Measurements from ENCODE around the gene OR6Q1. TPM values are rescaled to one million over a fixed set of nuclear protein-coding genes. Genes with fewer than 3 reads are reported as not detected.

OR6Q1 gene
- total and polyA plus RNA-seq, 2 experiments from 2014 or later: not detected

DNA sequence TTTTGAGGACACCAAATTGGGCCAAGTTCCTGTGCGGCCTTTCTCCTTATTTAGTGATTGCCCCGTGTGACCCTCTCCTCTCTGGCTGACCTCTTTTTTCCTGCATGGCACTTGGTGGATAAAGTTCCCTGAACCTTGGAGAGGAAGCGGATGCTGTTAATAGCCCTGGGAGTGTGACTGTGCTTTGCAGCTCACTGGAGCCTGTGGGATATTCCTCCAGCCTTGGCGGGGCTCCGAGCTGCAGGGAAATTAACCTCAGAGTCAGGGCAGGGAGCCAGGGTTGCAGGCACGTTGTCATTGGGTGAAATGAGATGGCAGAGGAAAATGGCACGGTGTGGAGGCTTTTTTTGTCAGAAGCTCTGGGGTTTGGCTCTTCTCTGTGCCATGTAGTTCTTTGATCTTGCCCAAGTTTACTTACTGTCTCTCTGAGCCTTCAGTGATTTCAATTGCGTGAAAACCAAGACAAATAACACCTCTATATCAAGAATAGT is 6.1 kb upstream of the OR6Q1 start:
- no peaks in the 10 kb centered on the region for H3K36me3 ChIP-seq (ENCODE audit: insufficient read depth)
- TF ChIP-seq NANOG (IDR thresholded peaks at IDR 0.05; ENCODE audit: borderline replicate concordance): no peak
- no peak for TF ChIP-seq JUNB (IDR thresholded peaks at IDR 0.05; ENCODE audit: unreplicated experiment)
- TF ChIP-seq, protein P1, sequence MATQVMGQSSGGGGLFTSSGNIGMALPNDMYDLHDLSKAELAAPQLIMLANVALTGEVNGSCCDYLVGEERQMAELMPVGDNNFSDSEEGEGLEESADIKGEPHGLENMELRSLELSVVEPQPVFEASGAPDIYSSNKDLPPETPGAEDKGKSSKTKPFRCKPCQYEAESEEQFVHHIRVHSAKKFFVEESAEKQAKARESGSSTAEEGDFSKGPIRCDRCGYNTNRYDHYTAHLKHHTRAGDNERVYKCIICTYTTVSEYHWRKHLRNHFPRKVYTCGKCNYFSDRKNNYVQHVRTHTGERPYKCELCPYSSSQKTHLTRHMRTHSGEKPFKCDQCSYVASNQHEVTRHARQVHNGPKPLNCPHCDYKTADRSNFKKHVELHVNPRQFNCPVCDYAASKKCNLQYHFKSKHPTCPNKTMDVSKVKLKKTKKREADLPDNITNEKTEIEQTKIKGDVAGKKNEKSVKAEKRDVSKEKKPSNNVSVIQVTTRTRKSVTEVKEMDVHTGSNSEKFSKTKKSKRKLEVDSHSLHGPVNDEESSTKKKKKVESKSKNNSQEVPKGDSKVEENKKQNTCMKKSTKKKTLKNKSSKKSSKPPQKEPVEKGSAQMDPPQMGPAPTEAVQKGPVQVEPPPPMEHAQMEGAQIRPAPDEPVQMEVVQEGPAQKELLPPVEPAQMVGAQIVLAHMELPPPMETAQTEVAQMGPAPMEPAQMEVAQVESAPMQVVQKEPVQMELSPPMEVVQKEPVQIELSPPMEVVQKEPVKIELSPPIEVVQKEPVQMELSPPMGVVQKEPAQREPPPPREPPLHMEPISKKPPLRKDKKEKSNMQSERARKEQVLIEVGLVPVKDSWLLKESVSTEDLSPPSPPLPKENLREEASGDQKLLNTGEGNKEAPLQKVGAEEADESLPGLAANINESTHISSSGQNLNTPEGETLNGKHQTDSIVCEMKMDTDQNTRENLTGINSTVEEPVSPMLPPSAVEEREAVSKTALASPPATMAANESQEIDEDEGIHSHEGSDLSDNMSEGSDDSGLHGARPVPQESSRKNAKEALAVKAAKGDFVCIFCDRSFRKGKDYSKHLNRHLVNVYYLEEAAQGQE (IDR thresholded peaks at IDR 0.05; ENCODE audit: unreplicated experiment): no peak
- no peak for TF ChIP-seq CREB1 (CRISPR knock-in tag; IDR thresholded peaks at IDR 0.05; ENCODE audit: low read depth)
- no peak for TF ChIP-seq EZH2phosphoT487 (IDR thresholded peaks at IDR 0.05; ENCODE audit: unreplicated experiment)
- H3K4me2 ChIP-seq: no peak overlapping the region
- no peaks in the 10 kb centered on the region for H3K27me3 ChIP-seq (ENCODE audit: insufficient read depth)
- no peak overlapping the region for H3K4me3 Mint-ChIP-seq
- H3K4me1 ChIP-seq (ENCODE audit: insufficient read depth): no peaks in the 10 kb centered on the region
- no peaks in the 10 kb centered on the region for H3K36me3 Mint-ChIP-seq (ENCODE audit: low read depth)
- H2AFZ ChIP-seq: peak overlapping the region; percentile 80
- DNase-seq (ENCODE audit: low spot score) (no peak), ATAC-seq (no peak)
- no peaks in the 10 kb centered on the region for H3K79me2 ChIP-seq (replicated peaks; ENCODE audit: insufficient read depth)
- H4K20me1 ChIP-seq (replicated peaks; ENCODE audit: insufficient read depth): no peaks in the 10 kb centered on the region
- no peak overlapping the region for H3K4me3 ChIP-seq
- H3K9me2 ChIP-seq (ENCODE audit: insufficient read depth): no peaks in the 10 kb centered on the region
- no peaks in the 10 kb centered on the region for H3F3A ChIP-seq (replicated peaks; ENCODE audit: low read depth)
- H3K27me3 Mint-ChIP-seq (ENCODE audit: insufficient read depth, low read depth, poor library complexity): peaks cover 5% of the 10 kb centered on the region
- no peaks in the 10 kb centered on the region for H3K9me3 Mint-ChIP-seq
- no peak overlapping the region for H3K27ac ChIP-seq (ENCODE audit: low read depth)
- no peaks in the 10 kb centered on the region for H3K4me1 Mint-ChIP-seq
- H3K27ac Mint-ChIP-seq: no peak overlapping the region

DNA sequence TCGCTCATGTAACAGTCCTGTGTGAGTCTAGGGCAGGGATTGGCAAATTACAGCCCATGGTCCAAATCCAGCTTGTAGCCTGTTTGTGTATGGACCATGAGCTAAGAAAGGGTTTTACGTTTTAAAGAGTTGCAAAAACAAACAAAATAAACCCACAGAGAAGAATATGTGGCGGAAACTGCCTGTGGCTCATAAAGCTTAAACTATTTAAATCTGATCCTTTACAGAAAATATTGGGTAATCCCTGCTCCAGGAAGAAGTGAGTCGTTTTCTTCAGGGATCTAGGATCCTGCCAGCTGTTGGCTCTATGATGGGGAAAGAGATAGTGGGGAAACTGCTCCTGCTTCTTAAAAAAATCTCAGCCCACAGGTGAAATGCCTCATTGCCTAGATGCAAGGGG is 3.4 kb upstream of the OR6Q1 start:
- H4K20me1 ChIP-seq (replicated peaks; ENCODE audit: insufficient read depth): no peaks in the 10 kb centered on the region
- no peak overlapping the region for H3K27ac Mint-ChIP-seq
- H3K4me3 Mint-ChIP-seq: no peak overlapping the region
- DNase-seq (ENCODE audit: low spot score): no peak
- H2AFZ ChIP-seq: peak overlapping the region; percentile 69; the same call in 1 of the 2 replicates
- H3K4me1 Mint-ChIP-seq: no peaks in the 10 kb centered on the region
- no peak overlapping the region for H3K4me2 ChIP-seq
- no peaks in the 10 kb centered on the region for H3F3A ChIP-seq (replicated peaks; ENCODE audit: low read depth)
- H3K4me1 ChIP-seq (ENCODE audit: insufficient read depth): no peaks in the 10 kb centered on the region
- H3K79me2 ChIP-seq (replicated peaks; ENCODE audit: insufficient read depth): no peaks in the 10 kb centered on the region
- no peaks in the 10 kb centered on the region for H3K9me2 ChIP-seq (ENCODE audit: insufficient read depth)
- H3K36me3 Mint-ChIP-seq (ENCODE audit: low read depth): no peaks in the 10 kb centered on the region
- no peaks in the 10 kb centered on the region for H3K27me3 ChIP-seq (ENCODE audit: insufficient read depth)
- no peak for ATAC-seq
- no peaks in the 10 kb centered on the region; the same call in 2 of the 3 replicates for H3K9me3 Mint-ChIP-seq
- H3K4me3 ChIP-seq: no peak overlapping the region
- no peak overlapping the region for H3K27ac ChIP-seq (ENCODE audit: low read depth)
- peaks cover 1% of the 10 kb centered on the region for H3K27me3 Mint-ChIP-seq (ENCODE audit: insufficient read depth, low read depth, poor library complexity)
- no peaks in the 10 kb centered on the region for H3K36me3 ChIP-seq (ENCODE audit: insufficient read depth)
- TF ChIP-seq ZNF114 (CRISPR knock-in tag; IDR thresholded peaks at IDR 0.05) (no peak), CREB1 (CRISPR knock-in tag; IDR thresholded peaks at IDR 0.05; ENCODE audit: low read depth) (no peak), EZH2 (IDR thresholded peaks at IDR 0.05; ENCODE audit: low read depth, unreplicated experiment) (no peak), EZH2phosphoT487 (IDR thresholded peaks at IDR 0.05; ENCODE audit: unreplicated experiment) (no peak)
- TF ChIP-seq, protein P2, sequence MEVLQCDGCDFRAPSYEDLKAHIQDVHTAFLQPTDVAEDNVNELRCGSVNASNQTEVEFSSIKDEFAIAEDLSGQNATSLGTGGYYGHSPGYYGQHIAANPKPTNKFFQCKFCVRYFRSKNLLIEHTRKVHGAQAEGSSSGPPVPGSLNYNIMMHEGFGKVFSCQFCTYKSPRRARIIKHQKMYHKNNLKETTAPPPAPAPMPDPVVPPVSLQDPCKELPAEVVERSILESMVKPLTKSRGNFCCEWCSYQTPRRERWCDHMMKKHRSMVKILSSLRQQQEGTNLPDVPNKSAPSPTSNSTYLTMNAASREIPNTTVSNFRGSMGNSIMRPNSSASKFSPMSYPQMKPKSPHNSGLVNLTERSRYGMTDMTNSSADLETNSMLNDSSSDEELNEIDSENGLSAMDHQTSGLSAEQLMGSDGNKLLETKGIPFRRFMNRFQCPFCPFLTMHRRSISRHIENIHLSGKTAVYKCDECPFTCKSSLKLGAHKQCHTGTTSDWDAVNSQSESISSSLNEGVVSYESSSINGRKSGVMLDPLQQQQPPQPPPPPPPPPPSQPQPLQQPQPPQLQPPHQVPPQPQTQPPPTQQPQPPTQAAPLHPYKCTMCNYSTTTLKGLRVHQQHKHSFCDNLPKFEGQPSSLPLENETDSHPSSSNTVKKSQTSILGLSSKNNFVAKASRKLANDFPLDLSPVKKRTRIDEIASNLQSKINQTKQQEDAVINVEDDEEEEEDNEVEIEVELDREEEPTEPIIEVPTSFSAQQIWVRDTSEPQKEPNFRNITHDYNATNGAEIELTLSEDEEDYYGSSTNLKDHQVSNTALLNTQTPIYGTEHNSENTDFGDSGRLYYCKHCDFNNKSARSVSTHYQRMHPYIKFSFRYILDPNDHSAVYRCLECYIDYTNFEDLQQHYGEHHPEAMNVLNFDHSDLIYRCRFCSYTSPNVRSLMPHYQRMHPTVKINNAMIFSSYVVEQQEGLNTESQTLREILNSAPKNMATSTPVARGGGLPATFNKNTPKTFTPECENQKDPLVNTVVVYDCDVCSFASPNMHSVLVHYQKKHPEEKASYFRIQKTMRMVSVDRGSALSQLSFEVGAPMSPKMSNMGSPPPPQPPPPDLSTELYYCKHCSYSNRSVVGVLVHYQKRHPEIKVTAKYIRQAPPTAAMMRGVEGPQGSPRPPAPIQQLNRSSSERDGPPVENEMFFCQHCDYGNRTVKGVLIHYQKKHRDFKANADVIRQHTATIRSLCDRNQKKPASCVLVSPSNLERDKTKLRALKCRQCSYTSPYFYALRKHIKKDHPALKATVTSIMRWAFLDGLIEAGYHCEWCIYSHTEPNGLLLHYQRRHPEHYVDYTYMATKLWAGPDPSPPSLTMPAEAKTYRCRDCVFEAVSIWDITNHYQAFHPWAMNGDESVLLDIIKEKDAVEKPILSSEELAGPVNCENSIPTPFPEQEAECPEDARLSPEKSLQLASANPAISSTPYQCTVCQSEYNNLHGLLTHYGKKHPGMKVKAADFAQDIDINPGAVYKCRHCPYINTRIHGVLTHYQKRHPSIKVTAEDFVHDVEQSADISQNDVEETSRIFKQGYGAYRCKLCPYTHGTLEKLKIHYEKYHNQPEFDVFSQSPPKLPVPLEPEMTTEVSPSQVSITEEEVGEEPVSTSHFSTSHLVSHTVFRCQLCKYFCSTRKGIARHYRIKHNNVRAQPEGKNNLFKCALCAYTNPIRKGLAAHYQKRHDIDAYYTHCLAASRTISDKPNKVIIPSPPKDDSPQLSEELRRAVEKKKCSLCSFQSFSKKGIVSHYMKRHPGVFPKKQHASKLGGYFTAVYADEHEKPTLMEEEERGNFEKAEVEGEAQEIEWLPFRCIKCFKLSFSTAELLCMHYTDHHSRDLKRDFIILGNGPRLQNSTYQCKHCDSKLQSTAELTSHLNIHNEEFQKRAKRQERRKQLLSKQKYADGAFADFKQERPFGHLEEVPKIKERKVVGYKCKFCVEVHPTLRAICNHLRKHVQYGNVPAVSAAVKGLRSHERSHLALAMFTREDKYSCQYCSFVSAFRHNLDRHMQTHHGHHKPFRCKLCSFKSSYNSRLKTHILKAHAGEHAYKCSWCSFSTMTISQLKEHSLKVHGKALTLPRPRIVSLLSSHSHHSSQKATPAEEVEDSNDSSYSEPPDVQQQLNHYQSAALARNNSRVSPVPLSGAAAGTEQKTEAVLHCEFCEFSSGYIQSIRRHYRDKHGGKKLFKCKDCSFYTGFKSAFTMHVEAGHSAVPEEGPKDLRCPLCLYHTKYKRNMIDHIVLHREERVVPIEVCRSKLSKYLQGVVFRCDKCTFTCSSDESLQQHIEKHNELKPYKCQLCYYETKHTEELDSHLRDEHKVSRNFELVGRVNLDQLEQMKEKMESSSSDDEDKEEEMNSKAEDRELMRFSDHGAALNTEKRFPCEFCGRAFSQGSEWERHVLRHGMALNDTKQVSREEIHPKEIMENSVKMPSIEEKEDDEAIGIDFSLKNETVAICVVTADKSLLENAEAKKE (CRISPR knock-in tag; IDR thresholded peaks at IDR 0.05): no peak
- TF ChIP-seq, protein P1 (IDR thresholded peaks at IDR 0.05; ENCODE audit: unreplicated experiment): no peak

Measured in GM23338 (cell line).